OCI-LY3 (cell line): Measurements from ENCODE around the gene C11orf87.

Experiments
- CTCF ChIP-seq: fragments of 200-600, 300-600 bp; sonication (generic); IDR thresholded peaks from 2 replicates; pipeline ENCODE4 v1.5.1; 2014; ENCODE audit warnings: antibody characterized with exemption, low read length, low read depth
- EZH2phosphoT487 ChIP-seq: fragments of 200-600 bp; shearing (Covaris generic); IDR thresholded peaks from 2 replicates; pipeline ENCODE4 v1.6.1; 2018; ENCODE audit warnings: antibody characterized with exemption, mixed run types, low read depth

GRCh38 chr11:109439684-109440083 is 17.7 kb downstream of the C11orf87 start:
- TF ChIP-seq CTCF, result no peak
- no peak for TF ChIP-seq EZH2phosphoT487
